Fibroblast of the conjunctiva (primary cell): ENCODE measurements around the gene DOK4.

ENCODE experiments used
- DNase-seq: peaks from one replicate; pipeline ENCODE4 v3.0.0-alpha.2; 2010; ENCODE audit warnings: low read depth

Gene DOK4

DNA sequence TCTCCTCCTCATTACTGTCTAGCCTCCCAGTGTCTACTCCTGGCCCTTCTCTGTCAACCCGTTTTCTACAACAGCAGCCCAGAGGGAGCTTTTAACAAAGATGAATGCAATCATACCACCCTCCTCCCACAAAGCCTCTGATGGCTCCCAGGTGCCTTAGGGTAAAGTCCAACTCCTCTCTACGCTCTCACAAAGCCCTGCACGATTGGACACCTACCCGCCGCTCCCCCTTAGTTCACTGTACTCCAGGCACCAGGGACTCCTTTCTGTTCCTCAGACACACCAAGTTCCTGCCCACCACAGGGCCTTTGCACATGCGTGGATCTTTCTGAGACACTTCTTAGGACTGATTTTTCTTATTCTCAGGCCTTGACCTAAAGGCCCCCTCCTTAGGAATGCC is 32.6 kb upstream of the DOK4 start:
- DNase-seq, result no peak

GRCh38 chr16:57518520-57518919 is 32.2 kb upstream of the DOK4 start:
- DNase-seq, result no peak

- DNase-seq, result no peak
These were observed 31.4 kb upstream of the DOK4 start for GRCh38 chr16:57517397-57518367.

- DNase-seq, result no peak
These were observed 30.5 kb upstream of the DOK4 start for GRCh38 chr16:57516773-57517172.

DNA sequence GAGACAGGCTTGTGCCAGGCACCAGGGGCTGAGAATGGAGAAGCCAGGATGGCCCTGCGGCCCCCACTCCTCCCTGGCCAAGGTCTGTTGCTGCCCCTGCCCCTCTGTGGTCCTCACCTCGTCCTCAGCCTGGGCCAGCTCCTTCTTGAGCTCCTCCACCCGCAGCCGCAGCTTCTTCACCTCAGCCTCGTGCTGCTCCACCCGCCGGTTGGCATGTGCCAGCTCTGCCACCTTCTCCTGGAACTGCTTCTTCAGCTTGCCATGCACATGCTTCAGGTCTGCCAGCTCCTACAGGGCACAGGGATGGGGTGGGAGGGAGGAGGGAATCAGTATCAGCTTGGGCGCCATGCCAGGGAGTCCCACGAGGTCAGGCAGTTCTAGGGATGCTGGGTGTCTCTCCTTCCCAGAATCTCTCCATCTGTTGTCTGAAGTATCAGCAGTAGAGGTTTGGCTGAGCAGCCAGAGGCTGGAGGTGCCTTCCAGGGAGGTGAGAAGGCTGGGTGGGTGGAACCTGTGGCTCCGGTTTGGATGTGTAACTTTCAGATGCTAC is 30.0 kb upstream of the DOK4 start:
- no peak for DNase-seq

- no peak for DNase-seq
These were observed 28.7 kb upstream of the DOK4 start for GRCh38 chr16:57514791-57515600.

DNA sequence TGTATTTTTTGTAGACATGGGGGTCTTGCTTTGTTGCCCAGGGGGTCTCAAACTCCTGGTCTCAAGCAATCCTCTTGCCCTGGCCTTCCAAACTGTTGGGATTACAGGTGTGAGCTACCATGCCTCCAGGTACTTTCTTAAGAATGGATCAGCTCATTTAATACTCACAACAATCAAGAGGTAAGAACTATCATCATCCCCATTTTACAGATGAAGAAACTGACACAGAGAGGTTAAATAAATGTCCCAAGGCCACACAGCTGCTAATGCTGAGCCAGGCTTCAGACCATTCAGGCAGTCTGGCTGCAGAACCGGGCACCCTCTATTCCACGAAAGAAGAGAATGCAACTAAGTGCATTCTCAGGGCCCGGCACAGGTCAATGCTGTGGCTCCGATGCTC is 28.1 kb upstream of the DOK4 start:
- DNase-seq, result no peak

GRCh38 chr16:57513371-57514102 is 27.2 kb upstream of the DOK4 start:
- no peak for DNase-seq

DNA sequence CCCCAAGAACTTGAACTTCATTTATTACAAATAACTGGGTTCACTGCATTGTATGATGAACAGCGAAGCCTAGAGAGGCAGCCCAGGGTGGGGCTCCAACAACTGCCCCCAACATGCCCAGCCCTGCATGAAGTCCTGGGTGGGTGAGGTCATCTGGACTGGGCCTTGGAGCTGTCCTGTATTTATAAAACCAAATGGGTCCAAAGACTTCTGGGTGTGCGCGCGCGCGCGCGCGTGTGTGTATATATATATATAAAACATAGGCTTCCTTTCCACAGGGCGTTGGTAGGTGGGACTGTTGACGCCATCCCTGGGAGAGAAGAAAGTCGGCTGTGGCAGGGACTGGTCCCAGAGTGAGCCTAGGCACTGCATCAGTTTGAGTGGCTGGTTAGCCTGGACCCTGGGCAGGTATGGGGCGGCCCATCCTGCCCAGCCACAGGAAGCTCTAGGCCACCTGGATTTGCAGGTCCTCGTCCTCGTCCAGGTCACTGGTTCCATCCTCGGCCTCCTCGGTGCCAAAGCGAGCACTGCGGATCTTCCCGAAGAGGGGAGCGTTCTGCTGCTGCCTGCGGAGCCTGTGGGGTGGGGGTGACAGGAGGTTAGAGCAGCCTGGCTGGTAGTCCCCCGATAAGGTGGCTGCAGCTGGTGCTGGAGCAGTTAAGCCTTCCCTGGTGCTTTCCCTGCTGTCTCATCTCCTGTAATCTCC is 26.2 kb upstream of the DOK4 start:
- DNase-seq, result no peak

- DNase-seq, result no peak
These were observed 24.0 kb upstream of the DOK4 start for GRCh38 chr16:57510016-57510871.

DNA sequence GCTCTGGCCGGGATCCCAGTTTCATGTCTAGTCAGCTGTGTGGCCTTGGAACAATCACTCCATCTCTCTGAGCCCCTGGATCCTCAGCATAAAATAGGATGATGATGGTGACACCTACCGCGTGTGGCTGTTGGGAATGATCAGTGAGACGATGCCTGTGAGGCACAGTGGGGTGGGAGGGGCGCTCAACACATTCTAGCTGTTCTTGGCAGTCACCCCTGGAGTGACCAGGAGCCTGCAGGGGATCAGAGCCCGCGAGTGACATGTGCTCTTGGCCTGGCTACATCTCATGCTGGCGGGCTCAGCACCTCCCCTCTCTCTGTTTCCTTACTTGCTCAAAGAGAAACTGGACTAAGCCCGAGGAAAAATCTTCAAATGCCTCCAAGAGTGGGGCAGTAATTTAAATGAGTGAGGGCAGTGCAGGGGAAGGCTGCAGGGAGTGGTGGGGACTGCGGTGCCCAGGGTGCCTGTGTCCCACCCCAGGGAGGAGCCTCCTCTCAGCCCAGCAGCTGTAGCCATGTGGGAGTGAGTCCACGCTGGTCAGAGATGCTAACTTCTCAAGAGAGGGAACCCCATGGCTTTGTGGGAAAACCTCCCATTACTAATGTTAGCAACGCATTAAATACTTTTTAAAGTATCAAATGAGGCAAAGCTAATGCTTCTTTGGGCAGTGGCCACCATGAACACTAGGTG is 23.1 kb upstream of the DOK4 start:
- no peak for DNase-seq

- DNase-seq, result no peak
These were observed 21.7 kb upstream of the DOK4 start for GRCh38 chr16:57508035-57508425.

- no peak for DNase-seq
These were observed 21.1 kb upstream of the DOK4 start for GRCh38 chr16:57507136-57508034.

- no peak for DNase-seq
These were observed 18.9 kb upstream of the DOK4 start for GRCh38 chr16:57505169-57505568.

DNA sequence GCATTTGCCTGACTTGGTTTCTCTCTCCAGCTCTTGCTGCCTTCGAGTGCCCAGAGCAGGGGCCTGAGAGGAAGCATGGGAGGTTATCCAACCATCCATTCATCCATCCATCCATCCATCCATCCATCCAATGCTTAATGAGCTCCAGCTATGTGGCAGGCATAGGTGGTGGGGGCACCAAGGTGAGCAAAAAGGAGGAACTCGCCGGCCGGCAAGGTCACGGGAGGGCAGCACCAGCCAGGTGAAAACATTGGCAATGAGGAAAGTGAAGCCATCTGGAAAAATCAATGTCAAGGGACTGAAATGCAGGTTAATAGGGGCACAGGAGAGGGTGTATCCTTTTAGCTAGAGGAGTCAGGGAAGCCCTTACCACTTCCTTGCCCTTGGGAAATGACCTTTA is 18.2 kb upstream of the DOK4 start:
- DNase-seq, result no peak

GRCh38 chr16:57504001-57504400 is 17.7 kb upstream of the DOK4 start:
- DNase-seq, result no peak

GRCh38 chr16:57503366-57503765 is 17.1 kb upstream of the DOK4 start:
- no peak for DNase-seq

DNA sequence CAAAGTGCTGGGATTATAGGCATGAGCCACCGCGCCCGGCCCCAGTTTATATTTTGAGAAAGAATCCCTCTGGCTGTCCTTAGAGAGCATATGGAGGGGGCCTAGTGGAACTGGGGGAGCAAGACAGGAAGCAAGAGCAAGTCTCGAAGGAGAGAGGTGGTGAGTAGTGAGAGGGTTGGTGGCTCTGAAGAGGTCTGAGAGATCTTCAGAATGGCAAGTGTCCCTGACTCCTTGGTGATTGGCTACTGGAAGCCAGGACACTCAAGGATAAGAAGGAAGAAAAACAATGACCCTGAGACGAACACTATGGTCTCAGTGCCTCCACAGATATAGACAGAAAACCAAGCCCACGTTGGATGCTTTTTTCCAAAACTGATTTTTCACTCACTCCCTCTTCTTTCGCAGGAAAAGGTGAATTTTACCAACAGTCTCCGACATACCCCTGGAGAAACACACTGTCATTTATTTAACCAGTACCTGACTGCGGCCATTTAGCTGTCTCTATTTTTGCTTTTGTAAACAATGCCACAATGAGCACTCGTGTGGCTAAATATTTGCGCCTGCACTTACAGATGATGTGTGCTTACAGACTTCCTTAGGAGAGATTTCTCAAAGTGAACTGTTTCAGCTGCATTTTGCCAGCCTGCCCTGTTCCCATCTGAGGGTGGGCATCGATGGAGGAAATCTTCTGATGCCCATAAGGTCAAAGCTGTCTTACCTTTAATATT is 15.9 kb upstream of the DOK4 start:
- no peak for DNase-seq
